ENCODE results near the gene GRPEL1.

The GRPEL1 gene

GRCh38 chr4:7027913-7028312 lies 40.0 kb downstream of the GRPEL1 start:
- Mint-ChIP-seq H3K27me3 (no peaks in the 10 kb centered on the region), H3K27ac (no peak overlapping the region)

GRCh38 chr4:7027284-7027683 lies 40.6 kb downstream of the GRPEL1 start:
- Mint-ChIP-seq H3K4me3 (no peak overlapping the region), H3K27ac (no peak overlapping the region), H3K36me3 (ENCODE audit: low read depth) (peaks cover 99% of the 10 kb centered on the region), H3K9me3 (no peaks in the 10 kb centered on the region), H3K4me1 (ENCODE audit: low read depth) (peaks cover 23% of the 10 kb centered on the region), H3K27me3 (no peaks in the 10 kb centered on the region)
- intact Hi-C loops (cut with micrococcal nuclease): no loop called here

More at GRCh38 chr4:7027913-7028312, 40.0 kb downstream of the GRPEL1 start:
- Mint-ChIP-seq H3K9me3 (no peaks in the 10 kb centered on the region), H3K36me3 (ENCODE audit: low read depth) (peaks cover 100% of the 10 kb centered on the region), H3K4me1 (ENCODE audit: low read depth) (peaks cover 23% of the 10 kb centered on the region), H3K4me3 (no peak overlapping the region)
- intact Hi-C loops (cut with micrococcal nuclease): no loop called here

GRCh38 chr4:7026107-7026506 lies 41.8 kb downstream of the GRPEL1 start:
- H3K4me3 Mint-ChIP-seq: no peak overlapping the region
- no peaks in the 10 kb centered on the region for H3K27me3 Mint-ChIP-seq
- peaks cover 99% of the 10 kb centered on the region for H3K36me3 Mint-ChIP-seq (ENCODE audit: low read depth)
- intact Hi-C loops (cut with micrococcal nuclease): no loop called here
- peaks cover 23% of the 10 kb centered on the region for H3K4me1 Mint-ChIP-seq (ENCODE audit: low read depth)
- no peaks in the 10 kb centered on the region for H3K9me3 Mint-ChIP-seq
- no peak overlapping the region for H3K27ac Mint-ChIP-seq

GRCh38 chr4:7025040-7025602 lies 42.7 kb downstream of the GRPEL1 start:
- intact Hi-C loops (cut with micrococcal nuclease): no loop called here
- H3K27me3 Mint-ChIP-seq: no peaks in the 10 kb centered on the region
- no peak overlapping the region for H3K4me3 Mint-ChIP-seq
- peaks cover 99% of the 10 kb centered on the region for H3K36me3 Mint-ChIP-seq (ENCODE audit: low read depth)
- no peak overlapping the region for H3K27ac Mint-ChIP-seq
- no peaks in the 10 kb centered on the region for H3K9me3 Mint-ChIP-seq
- H3K4me1 Mint-ChIP-seq (ENCODE audit: low read depth): peaks cover 18% of the 10 kb centered on the region

GRCh38 chr4:7024336-7024890 lies 43.5 kb downstream of the GRPEL1 start:
- Mint-ChIP-seq H3K36me3 (ENCODE audit: low read depth) (peaks cover 99% of the 10 kb centered on the region), H3K27ac (no peak overlapping the region), H3K4me3 (no peak overlapping the region), H3K9me3 (no peaks in the 10 kb centered on the region), H3K4me1 (ENCODE audit: low read depth) (peaks cover 18% of the 10 kb centered on the region), H3K27me3 (no peaks in the 10 kb centered on the region)
- intact Hi-C loops (cut with micrococcal nuclease): no loop called here

- H3K9me3 Mint-ChIP-seq: no peaks in the 10 kb centered on the region
- no peaks in the 10 kb centered on the region for H3K27me3 Mint-ChIP-seq
- no peak overlapping the region for H3K4me3 Mint-ChIP-seq
- H3K27ac Mint-ChIP-seq: no peak overlapping the region
- H3K36me3 Mint-ChIP-seq (ENCODE audit: low read depth): peaks cover 99% of the 10 kb centered on the region
- H3K4me1 Mint-ChIP-seq (ENCODE audit: low read depth): peaks cover 17% of the 10 kb centered on the region
- intact Hi-C loops (cut with micrococcal nuclease): no loop called here
Measured at GRCh38 chr4:7023901-7024300, 44.0 kb downstream of the GRPEL1 start.

GRCh38 chr4:7023486-7023885 lies 44.4 kb downstream of the GRPEL1 start:
- no peak overlapping the region for H3K4me3 Mint-ChIP-seq
- H3K36me3 Mint-ChIP-seq (ENCODE audit: low read depth): peaks cover 99% of the 10 kb centered on the region
- intact Hi-C loops (cut with micrococcal nuclease): no loop called here
- H3K27me3 Mint-ChIP-seq: no peaks in the 10 kb centered on the region
- H3K9me3 Mint-ChIP-seq: no peaks in the 10 kb centered on the region
- peaks cover 13% of the 10 kb centered on the region for H3K4me1 Mint-ChIP-seq (ENCODE audit: low read depth)
- H3K27ac Mint-ChIP-seq: no peak overlapping the region

- no peaks in the 10 kb centered on the region for H3K9me3 Mint-ChIP-seq
- no peak overlapping the region for H3K27ac Mint-ChIP-seq
- intact Hi-C loops (cut with micrococcal nuclease): no loop called here
- no peak overlapping the region for H3K4me3 Mint-ChIP-seq
- H3K36me3 Mint-ChIP-seq (ENCODE audit: low read depth): peaks cover 99% of the 10 kb centered on the region
- H3K27me3 Mint-ChIP-seq: no peaks in the 10 kb centered on the region
- H3K4me1 Mint-ChIP-seq (ENCODE audit: low read depth): peaks cover 1% of the 10 kb centered on the region
Measured at GRCh38 chr4:7021930-7022664, 45.8 kb downstream of the GRPEL1 start.

- H3K27ac Mint-ChIP-seq: no peak overlapping the region
- H3K4me3 Mint-ChIP-seq: no peak overlapping the region
- no peaks in the 10 kb centered on the region for H3K27me3 Mint-ChIP-seq
- intact Hi-C loops (cut with micrococcal nuclease): no loop called here
- H3K4me1 Mint-ChIP-seq (ENCODE audit: low read depth): no peaks in the 10 kb centered on the region
- H3K9me3 Mint-ChIP-seq: no peaks in the 10 kb centered on the region
- H3K36me3 Mint-ChIP-seq (ENCODE audit: low read depth): peaks cover 99% of the 10 kb centered on the region
Measured at GRCh38 chr4:7021355-7021754, 46.5 kb downstream of the GRPEL1 start.

GRCh38 chr4:7020856-7021255 lies 47.0 kb downstream of the GRPEL1 start:
- H3K4me1 Mint-ChIP-seq (ENCODE audit: low read depth): no peaks in the 10 kb centered on the region
- intact Hi-C loops (cut with micrococcal nuclease): no loop called here
- H3K9me3 Mint-ChIP-seq: no peaks in the 10 kb centered on the region
- H3K36me3 Mint-ChIP-seq (ENCODE audit: low read depth): peaks cover 99% of the 10 kb centered on the region
- no peak overlapping the region for H3K4me3 Mint-ChIP-seq
- H3K27me3 Mint-ChIP-seq: no peaks in the 10 kb centered on the region
- no peak overlapping the region for H3K27ac Mint-ChIP-seq

- Mint-ChIP-seq H3K9me3 (no peaks in the 10 kb centered on the region), H3K27me3 (no peaks in the 10 kb centered on the region), H3K4me3 (no peak overlapping the region), H3K27ac (no peak overlapping the region), H3K4me1 (ENCODE audit: low read depth) (peaks cover 4% of the 10 kb centered on the region), H3K36me3 (ENCODE audit: low read depth) (peaks cover 99% of the 10 kb centered on the region)
- intact Hi-C loops (cut with micrococcal nuclease): no loop called here
Measured at GRCh38 chr4:7020290-7020689, 47.6 kb downstream of the GRPEL1 start.

GRCh38 chr4:7019367-7019766 lies 48.5 kb downstream of the GRPEL1 start:
- intact Hi-C loops (cut with micrococcal nuclease): no loop called here
- no peak overlapping the region for H3K27ac Mint-ChIP-seq
- H3K4me1 Mint-ChIP-seq (ENCODE audit: low read depth): peaks cover 13% of the 10 kb centered on the region
- peaks cover 99% of the 10 kb centered on the region for H3K36me3 Mint-ChIP-seq (ENCODE audit: low read depth)
- no peak overlapping the region for H3K4me3 Mint-ChIP-seq
- H3K27me3 Mint-ChIP-seq: no peaks in the 10 kb centered on the region
- H3K9me3 Mint-ChIP-seq: no peaks in the 10 kb centered on the region

- Mint-ChIP-seq H3K27me3 (no peaks in the 10 kb centered on the region), H3K27ac (no peak overlapping the region), H3K9me3 (no peaks in the 10 kb centered on the region), H3K4me3 (no peak overlapping the region), H3K36me3 (ENCODE audit: low read depth) (peaks cover 99% of the 10 kb centered on the region), H3K4me1 (ENCODE audit: low read depth) (peaks cover 24% of the 10 kb centered on the region)
- intact Hi-C loops (cut with micrococcal nuclease): no loop called here
Measured at GRCh38 chr4:7018281-7018680, 49.6 kb downstream of the GRPEL1 start.

GRCh38 chr4:7017446-7018048 lies 50.3 kb downstream of the GRPEL1 start:
- H3K27me3 Mint-ChIP-seq: no peaks in the 10 kb centered on the region
- H3K9me3 Mint-ChIP-seq: no peaks in the 10 kb centered on the region
- peaks cover 28% of the 10 kb centered on the region for H3K4me1 Mint-ChIP-seq (ENCODE audit: low read depth)
- peaks cover 100% of the 10 kb centered on the region for H3K36me3 Mint-ChIP-seq (ENCODE audit: low read depth)
- H3K4me3 Mint-ChIP-seq: no peak overlapping the region
- intact Hi-C loops (cut with micrococcal nuclease): no loop called here
- H3K27ac Mint-ChIP-seq: no peak overlapping the region

Measured in dendritic cell treated with granulocyte-macrophage colony-stimulating factor and Interleukin-4, amounts not matched to agents 40 ng/mL and 50 ng/mL, for 4 days (primary cell).